GM10248 (cell line): ENCODE results near the gene PCSK5.

ENCODE experiments used
- CTCF ChIA-PET: fragments of 300-600 bp; sonication (Branson Sonifier 250); formaldehyde crosslinking; extraction: SDS; loops from one replicate; lab custom pipeline; 2021; ENCODE audit warnings: antibody characterized with exemption; lab: Yijun Ruan, JAX
- POLR2A ChIA-PET: fragments of 350-650 bp; sonication (Branson Sonifier 250); formaldehyde crosslinking; extraction: SDS; loops from one replicate; lab custom pipeline; 2020; ENCODE audit warnings: antibody characterized with exemption; lab: Yijun Ruan, JAX
- DNase-seq: peaks from one replicate; pipeline ENCODE4 v3.0.0; 2012; ENCODE audit errors: extremely low spot score
- CTCF ChIP-seq: IDR thresholded peaks from 2 replicates; pipeline ENCODE4 v1.5.1; 2012; ENCODE audit warnings: mild to moderate bottlenecking, low read depth; ENCODE audit errors: extremely low read depth, missing control alignments, control extremely low read depth

The PCSK5 gene

GRCh38 chr9:75941577-75942311 lies 51.3 kb downstream of the PCSK5 start:
- TF ChIP-seq CTCF, result no peak
- DNase-seq, result no peak
- CTCF ChIA-PET, result interaction anchor here (0.6 kb wide), 1 partner anchor 10 kb away, joined by 4 read pairs; no protein-coding TSS in a partner anchor
- POLR2A ChIA-PET, result no interaction called here

GRCh38 chr9:75946766-75947165 lies 56.3 kb downstream of the PCSK5 start:
- CTCF ChIA-PET, result no interaction called here
- DNase-seq, result no peak
- POLR2A ChIA-PET, result no interaction called here
- no peak for TF ChIP-seq CTCF

- CTCF ChIA-PET, result no interaction called here
- POLR2A ChIA-PET, result no interaction called here
- TF ChIP-seq CTCF, result no peak
- no peak for DNase-seq
Observed at GRCh38 chr9:75947233-75947632, 56.8 kb downstream of the PCSK5 start.

DNA sequence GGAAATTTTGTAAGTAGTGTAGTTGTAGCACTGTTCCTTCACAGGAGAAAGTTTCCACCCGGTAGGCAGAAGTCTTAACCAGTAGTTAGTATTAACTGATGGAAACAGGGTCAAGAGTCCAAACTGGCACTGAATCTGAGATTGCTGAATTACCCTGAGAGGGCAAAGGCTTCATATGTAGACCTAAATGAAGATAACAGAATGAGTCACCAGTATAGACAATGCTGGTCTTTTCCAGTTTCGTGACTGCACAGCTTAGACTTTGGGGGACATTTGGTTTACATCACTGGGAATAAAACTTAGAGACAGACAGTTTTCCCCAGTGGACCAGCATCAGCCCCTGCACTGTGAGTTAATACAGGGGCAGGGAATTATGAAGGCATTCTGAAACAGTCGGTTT lies 60.5 kb downstream of the PCSK5 start:
- no peak for TF ChIP-seq CTCF
- CTCF ChIA-PET, result no interaction called here
- POLR2A ChIA-PET, result no interaction called here
- no peak for DNase-seq

- TF ChIP-seq CTCF, result no peak
- POLR2A ChIA-PET, result no interaction called here
- CTCF ChIA-PET, result no interaction called here
- DNase-seq, result no peak
Observed at GRCh38 chr9:75953218-75953617, 62.7 kb downstream of the PCSK5 start.

- ChIA-PET CTCF (interaction anchor here (1.3 kb wide), 1 partner anchor 32 kb away, joined by 3 read pairs; no protein-coding TSS in a partner anchor), POLR2A (no interaction called here)
- TF ChIP-seq CTCF, result no peak
- no peak for DNase-seq
Observed at GRCh38 chr9:75956161-75956560, 65.7 kb downstream of the PCSK5 start.

DNA sequence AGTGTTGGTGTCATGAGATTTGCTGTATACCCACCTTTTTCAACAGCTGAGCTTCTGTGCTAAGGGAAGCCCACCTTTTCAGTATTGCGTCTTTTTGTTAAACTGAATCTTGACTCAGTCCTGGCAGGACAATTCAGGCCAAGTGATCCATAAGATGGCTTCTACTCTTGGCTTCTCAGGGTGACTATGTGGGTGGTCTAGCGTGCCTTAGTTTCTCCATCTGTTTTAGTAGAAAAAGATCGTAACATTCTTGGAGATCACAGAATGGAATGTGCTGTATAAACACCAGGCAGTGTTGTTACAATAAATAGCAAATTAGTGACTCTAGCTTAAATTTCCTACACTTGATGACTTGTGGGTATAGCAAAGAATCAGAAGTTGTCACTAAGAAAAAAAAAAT lies 66.6 kb downstream of the PCSK5 start:
- no peak for DNase-seq
- no peak for TF ChIP-seq CTCF
- CTCF ChIA-PET, result interaction anchor here (1.7 kb wide), 1 partner anchor 115 kb away, joined by 3 read pairs; no protein-coding TSS in a partner anchor
- POLR2A ChIA-PET, result no interaction called here
